ENCODE results near the gene FBXW5.

The FBXW5 gene

DNA sequence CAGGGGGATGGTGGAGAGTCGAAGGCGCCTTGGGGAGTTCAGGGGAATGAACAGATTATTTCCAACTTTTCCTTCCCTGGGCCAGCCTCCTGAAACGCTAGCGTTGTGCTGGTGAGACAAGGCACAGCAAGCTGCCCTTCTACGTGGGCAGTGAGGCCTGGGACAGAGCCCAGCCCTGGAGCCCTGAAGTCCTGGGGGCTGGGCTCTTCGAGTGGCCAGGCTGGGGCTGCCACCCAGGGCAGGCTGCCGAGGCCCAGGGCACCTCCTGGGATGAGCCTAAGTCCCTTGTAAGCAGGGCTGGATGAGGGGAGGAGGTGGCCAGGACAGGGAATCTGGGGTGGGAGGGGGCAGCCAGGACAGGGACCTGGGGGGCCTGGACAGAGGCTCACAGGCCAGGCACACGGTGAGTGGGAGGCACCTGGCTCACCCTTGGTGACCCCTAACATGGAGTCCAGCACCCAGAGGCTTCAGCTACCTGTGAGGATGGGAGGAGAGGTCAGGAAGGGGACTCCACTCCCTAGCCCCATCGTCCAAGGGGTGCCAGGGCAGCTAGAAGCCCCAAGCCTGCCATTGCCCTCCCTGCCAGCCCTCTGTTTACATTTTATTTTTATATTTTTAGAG, 6.2 kb upstream of the FBXW5 start:
- Histone ChIP-seq H2AFZ (ENCODE audit: low read depth, low read length) (no peak overlapping the region), H3K9ac (ENCODE audit: low read length) (peak overlapping the region; percentile 83), H3K4me1 (ENCODE audit: low read length) (peaks cover 22% of the 10 kb centered on the region), H3K36me3 (replicated peaks; ENCODE audit: low read depth, low read length) (no peaks in the 10 kb centered on the region), H3K27me3 (ENCODE audit: low read depth, low read length) (no peaks in the 10 kb centered on the region; the same call in 1 of the 2 replicates), H3K4me3 (ENCODE audit: low read length) (peak overlapping the region; percentile 87), H3K9me3 (ENCODE audit: insufficient read depth, low read length) (no peaks in the 10 kb centered on the region), H3K27ac (ENCODE audit: low read length) (no peak overlapping the region), H3K4me2 (ENCODE audit: low read length) (peak overlapping the region; percentile 94), H4K20me1 (ENCODE audit: insufficient read depth, low read length) (no peaks in the 10 kb centered on the region), H3K79me2 (ENCODE audit: low read length) (no peaks in the 10 kb centered on the region)
- TF ChIP-seq EZH2phosphoT487 (IDR thresholded peaks at IDR 0.05; ENCODE audit: low read depth): no peak
- TF ChIP-seq, protein P1, sequence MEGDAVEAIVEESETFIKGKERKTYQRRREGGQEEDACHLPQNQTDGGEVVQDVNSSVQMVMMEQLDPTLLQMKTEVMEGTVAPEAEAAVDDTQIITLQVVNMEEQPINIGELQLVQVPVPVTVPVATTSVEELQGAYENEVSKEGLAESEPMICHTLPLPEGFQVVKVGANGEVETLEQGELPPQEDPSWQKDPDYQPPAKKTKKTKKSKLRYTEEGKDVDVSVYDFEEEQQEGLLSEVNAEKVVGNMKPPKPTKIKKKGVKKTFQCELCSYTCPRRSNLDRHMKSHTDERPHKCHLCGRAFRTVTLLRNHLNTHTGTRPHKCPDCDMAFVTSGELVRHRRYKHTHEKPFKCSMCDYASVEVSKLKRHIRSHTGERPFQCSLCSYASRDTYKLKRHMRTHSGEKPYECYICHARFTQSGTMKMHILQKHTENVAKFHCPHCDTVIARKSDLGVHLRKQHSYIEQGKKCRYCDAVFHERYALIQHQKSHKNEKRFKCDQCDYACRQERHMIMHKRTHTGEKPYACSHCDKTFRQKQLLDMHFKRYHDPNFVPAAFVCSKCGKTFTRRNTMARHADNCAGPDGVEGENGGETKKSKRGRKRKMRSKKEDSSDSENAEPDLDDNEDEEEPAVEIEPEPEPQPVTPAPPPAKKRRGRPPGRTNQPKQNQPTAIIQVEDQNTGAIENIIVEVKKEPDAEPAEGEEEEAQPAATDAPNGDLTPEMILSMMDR (IDR thresholded peaks at IDR 0.05; ENCODE audit: low read depth, low read length): no peak

GRCh38 chr9:136949817-136950655, 5.5 kb upstream of the FBXW5 start:
- peak overlapping the region; percentile 87 for H3K4me3 ChIP-seq (ENCODE audit: low read length)
- no peaks in the 10 kb centered on the region for H3K36me3 ChIP-seq (replicated peaks; ENCODE audit: low read depth, low read length)
- H3K9ac ChIP-seq (ENCODE audit: low read length): peak overlapping the region; percentile 83
- H3K4me1 ChIP-seq (ENCODE audit: low read length): peaks cover 24% of the 10 kb centered on the region
- peak overlapping the region; percentile 87 for H2AFZ ChIP-seq (ENCODE audit: low read depth, low read length)
- H3K27me3 ChIP-seq (ENCODE audit: low read depth, low read length): no peaks in the 10 kb centered on the region; the same call in 1 of the 2 replicates
- no peaks in the 10 kb centered on the region for H3K9me3 ChIP-seq (ENCODE audit: insufficient read depth, low read length)
- no peaks in the 10 kb centered on the region for H3K79me2 ChIP-seq (ENCODE audit: low read length)
- peak overlapping the region; percentile 94 for H3K4me2 ChIP-seq (ENCODE audit: low read length)
- peak overlapping the region; percentile 37 for H3K27ac ChIP-seq (ENCODE audit: low read length)
- no peaks in the 10 kb centered on the region for H4K20me1 ChIP-seq (ENCODE audit: insufficient read depth, low read length)
- TF ChIP-seq, protein P1 (IDR thresholded peaks at IDR 0.05; ENCODE audit: low read depth, low read length): peak; percentile 14; the same call in 1 of the 2 replicates
- no peak for TF ChIP-seq EZH2phosphoT487 (IDR thresholded peaks at IDR 0.05; ENCODE audit: low read depth)

DNA sequence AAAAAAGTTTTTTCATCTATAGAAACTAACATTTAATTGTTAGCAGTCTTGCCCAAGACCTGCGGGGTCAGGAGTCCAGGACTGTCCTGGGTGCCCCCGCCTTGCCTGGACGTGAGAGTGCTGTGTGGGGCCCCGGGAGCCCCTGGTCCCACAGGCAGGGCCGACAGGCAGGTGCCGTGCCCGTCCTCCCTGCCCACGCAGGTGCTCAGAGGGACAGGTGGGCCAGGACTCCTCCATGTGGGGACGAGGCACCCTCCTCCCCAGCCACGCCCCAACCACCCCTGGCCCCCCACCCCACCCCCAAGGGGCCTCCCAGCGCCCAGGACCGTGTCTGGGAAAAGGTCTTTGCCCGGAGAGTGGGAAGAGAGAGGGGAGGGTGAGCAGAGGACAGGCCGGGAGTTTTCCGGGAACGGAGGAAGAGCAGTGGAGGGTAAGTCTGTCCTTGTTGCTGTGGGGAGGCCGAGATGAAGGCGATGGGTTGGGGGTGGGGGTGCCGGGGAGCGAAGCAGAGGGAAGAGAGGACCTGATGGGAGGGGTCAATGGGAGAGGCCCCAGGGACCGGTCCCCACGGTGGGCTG, 4.8 kb upstream of the FBXW5 start:
- no peaks in the 10 kb centered on the region for H3K27me3 ChIP-seq (ENCODE audit: low read depth, low read length)
- H3K9me3 ChIP-seq (ENCODE audit: insufficient read depth, low read length): no peaks in the 10 kb centered on the region
- TF ChIP-seq, protein P1 (IDR thresholded peaks at IDR 0.05; ENCODE audit: low read depth, low read length): no peak
- no peak for TF ChIP-seq EZH2phosphoT487 (IDR thresholded peaks at IDR 0.05; ENCODE audit: low read depth)
- peak overlapping the region; percentile 64 for H3K9ac ChIP-seq (ENCODE audit: low read length)
- no peaks in the 10 kb centered on the region for H3K36me3 ChIP-seq (replicated peaks; ENCODE audit: low read depth, low read length)
- no peaks in the 10 kb centered on the region; the same call in 1 of the 2 replicates for H3K79me2 ChIP-seq (ENCODE audit: low read length)
- peak overlapping the region; percentile 87 for H3K4me3 ChIP-seq (ENCODE audit: low read length)
- H3K27ac ChIP-seq (ENCODE audit: low read length): no peak overlapping the region
- peaks cover 27% of the 10 kb centered on the region for H3K4me1 ChIP-seq (ENCODE audit: low read length)
- no peaks in the 10 kb centered on the region for H4K20me1 ChIP-seq (ENCODE audit: insufficient read depth, low read length)
- H2AFZ ChIP-seq (ENCODE audit: low read depth, low read length): no peak overlapping the region
- peak overlapping the region; percentile 80 for H3K4me2 ChIP-seq (ENCODE audit: low read length)

GRCh38 chr9:136947955-136948510, 3.5 kb upstream of the FBXW5 start:
- Histone ChIP-seq H3K9me3 (ENCODE audit: insufficient read depth, low read length) (no peaks in the 10 kb centered on the region), H3K4me3 (ENCODE audit: low read length) (no peak overlapping the region), H3K27ac (ENCODE audit: low read length) (no peak overlapping the region), H2AFZ (ENCODE audit: low read depth, low read length) (no peak overlapping the region), H4K20me1 (ENCODE audit: insufficient read depth, low read length) (no peaks in the 10 kb centered on the region), H3K4me2 (ENCODE audit: low read length) (no peak overlapping the region), H3K9ac (ENCODE audit: low read length) (no peak overlapping the region), H3K4me1 (ENCODE audit: low read length) (peaks cover 32% of the 10 kb centered on the region), H3K36me3 (replicated peaks; ENCODE audit: low read depth, low read length) (no peaks in the 10 kb centered on the region), H3K27me3 (ENCODE audit: low read depth, low read length) (no peaks in the 10 kb centered on the region), H3K79me2 (ENCODE audit: low read length) (peaks cover 12% of the 10 kb centered on the region)
- TF ChIP-seq, protein P1 (IDR thresholded peaks at IDR 0.05; ENCODE audit: low read depth, low read length): peak; percentile 60
- TF ChIP-seq EZH2phosphoT487 (IDR thresholded peaks at IDR 0.05; ENCODE audit: low read depth): no peak
